SU-DHL-6 (cell line): ENCODE measurements around the gene ZNF30.

Source experiments
- H2AFZ ChIP-seq: fragments of 200-600 bp; sonication (generic); 2 replicates; pipeline ENCODE4 v1.6.1; 2014; ENCODE audit warnings: low read depth, mild to moderate bottlenecking, moderate library complexity, mixed read lengths, antibody characterized with exemption, low read length; ENCODE audit not compliant: severe bottlenecking
- H3F3A ChIP-seq: fragments of 200-600 bp; shearing (Covaris generic); 2 replicates; pipeline ENCODE4 v1.6.0; 2016; ENCODE audit warnings: antibody characterized with exemption, mild to moderate bottlenecking; ENCODE audit not compliant: insufficient read depth
- H3K27ac ChIP-seq: fragments of 200-600 bp; sonication (generic); 2 replicates; pipeline ENCODE4 v1.5.1; 2016; ENCODE audit warnings: low read depth, mild to moderate bottlenecking, low read length, moderate library complexity, mixed read lengths
- H3K27me3 ChIP-seq: fragments of 200-600 bp; sonication (generic), shearing (Covaris generic); 2 replicates; pipeline ENCODE4 v1.6.0; 2014; ENCODE audit warnings: mild to moderate bottlenecking, low read length
- H3K36me3 ChIP-seq: fragments of 200-600 bp; sonication (generic); 2 replicates; pipeline ENCODE4 v1.6.1; 2014; ENCODE audit warnings: mild to moderate bottlenecking, low read length, mixed read lengths
- H3K4me2 ChIP-seq: fragments of 300-600, 200-600 bp; shearing (Covaris generic), sonication (generic); 2 replicates; pipeline ENCODE4 v1.6.0; 2014; ENCODE audit warnings: low read length, low read depth, mild to moderate bottlenecking; ENCODE audit not compliant: poor library complexity, severe bottlenecking
- H3K4me3 ChIP-seq: fragments of 200-600 bp; sonication (generic); 2 replicates; pipeline ENCODE4 v1.5.1; 2014; ENCODE audit warnings: antibody characterized with exemption, low read length, mild to moderate bottlenecking, mixed read lengths; ENCODE audit not compliant: insufficient read depth, poor library complexity, severe bottlenecking
- H3K79me2 ChIP-seq: fragments of 200-600 bp; sonication (generic); 2 replicates; pipeline ENCODE4 v1.6.1; 2014; ENCODE audit warnings: mild to moderate bottlenecking, low read length, moderate library complexity; ENCODE audit not compliant: insufficient read depth
- H3K9ac ChIP-seq: fragments of 200-600 bp; sonication (generic); 2 replicates; pipeline ENCODE4 v1.7.0; 2014; ENCODE audit warnings: mild to moderate bottlenecking, low read length
- H3K9me2 ChIP-seq: fragments of 200-600 bp; sonication (generic); replicated peaks from 2 replicates; pipeline ENCODE4 v1.6.1; 2014; ENCODE audit warnings: low read length; ENCODE audit not compliant: insufficient read depth
- H3K9me3 ChIP-seq: fragments of 200-600 bp; sonication (generic); 2 replicates; pipeline ENCODE4 v1.6.1; 2014; ENCODE audit warnings: low read length, mixed read lengths; ENCODE audit not compliant: insufficient read depth
- H4K20me1 ChIP-seq: fragments of 200-600 bp; sonication (generic); 2 replicates; pipeline ENCODE4 v1.6.1; 2014; ENCODE audit warnings: low read depth, mild to moderate bottlenecking, antibody characterized with exemption, low read length, moderate library complexity, mixed read lengths
- EZH2phosphoT487 ChIP-seq: fragments of 200-600 bp; sonication (generic), shearing (Covaris generic); conservative IDR thresholded peaks from 2 replicates; pipeline ENCODE4 v1.6.1; 2018; ENCODE audit warnings: mild to moderate bottlenecking, antibody characterized with exemption, low read length, moderate library complexity, mixed read lengths
- TF ChIP-seq, protein P1 (sequence below): fragments of 200-600 bp; sonication (generic); IDR thresholded peaks from one replicate; pipeline ENCODE4 v1.5.1; 2017; ENCODE audit warnings: antibody characterized with exemption, mild to moderate bottlenecking, low read length, moderate library complexity; ENCODE audit not compliant: insufficient read depth, poor library complexity, severe bottlenecking

ZNF30 gene

DNA sequence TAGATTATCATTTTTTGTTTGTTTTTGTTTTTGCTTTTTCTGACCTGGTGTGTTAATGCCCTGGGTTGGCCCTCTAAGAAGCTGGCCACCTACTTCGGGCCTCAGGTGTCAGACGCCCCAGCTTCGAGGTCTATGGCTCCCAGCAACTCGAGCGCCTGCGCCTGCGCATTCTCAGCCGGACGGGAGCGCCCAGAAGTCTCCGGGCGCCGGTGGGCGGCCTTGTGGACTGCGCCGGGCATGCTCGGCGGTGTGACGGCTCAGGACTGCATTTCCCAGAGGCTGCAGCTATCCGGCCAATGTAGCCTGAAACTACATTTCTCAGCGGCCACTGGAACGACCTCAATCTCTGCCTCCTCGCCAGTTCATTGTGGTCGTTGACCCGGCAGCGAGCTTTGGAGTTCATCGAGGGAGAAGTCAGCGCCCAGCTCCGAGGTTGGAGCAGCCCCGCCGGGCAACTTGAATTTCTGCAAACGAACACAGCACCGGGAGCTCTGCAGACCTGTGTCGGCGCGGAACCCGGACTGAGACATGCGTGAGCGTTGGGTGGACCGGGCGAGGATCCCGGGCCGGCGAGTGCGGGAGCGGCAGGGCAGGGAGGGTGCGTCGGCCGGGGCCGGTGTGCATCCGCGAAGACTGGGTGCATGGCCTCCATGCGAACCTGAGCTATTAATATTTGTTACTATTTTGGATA lies at the start of gene ZNF30:
ZNF30 (plus strand) TSS at position 219 of the 691 bp plus-strand sequence. CDS start 3,045 bp downstream, outside the sequence.
- no peaks in the 10 kb centered on the region for H3F3A ChIP-seq
- H3K27ac ChIP-seq = no peak within 1 kb of the TSS
- H3K9ac ChIP-seq = peak within 1 kb of the TSS; percentile 71
- no peaks in the 10 kb centered on the region for H4K20me1 ChIP-seq
- peak within 1 kb of the TSS; percentile 63 for H3K4me3 ChIP-seq
- peak within 1 kb of the TSS; percentile 77 for H2AFZ ChIP-seq
- no peaks in the 10 kb centered on the region for H3K9me2 ChIP-seq
- no peaks in the 10 kb centered on the region for H3K36me3 ChIP-seq
- H3K4me2 ChIP-seq = peak within 1 kb of the TSS; percentile 95
- H3K27me3 ChIP-seq = no peaks in the 10 kb centered on the region
- H3K9me3 ChIP-seq = no peaks in the 10 kb centered on the region
- TF ChIP-seq, protein P1, sequence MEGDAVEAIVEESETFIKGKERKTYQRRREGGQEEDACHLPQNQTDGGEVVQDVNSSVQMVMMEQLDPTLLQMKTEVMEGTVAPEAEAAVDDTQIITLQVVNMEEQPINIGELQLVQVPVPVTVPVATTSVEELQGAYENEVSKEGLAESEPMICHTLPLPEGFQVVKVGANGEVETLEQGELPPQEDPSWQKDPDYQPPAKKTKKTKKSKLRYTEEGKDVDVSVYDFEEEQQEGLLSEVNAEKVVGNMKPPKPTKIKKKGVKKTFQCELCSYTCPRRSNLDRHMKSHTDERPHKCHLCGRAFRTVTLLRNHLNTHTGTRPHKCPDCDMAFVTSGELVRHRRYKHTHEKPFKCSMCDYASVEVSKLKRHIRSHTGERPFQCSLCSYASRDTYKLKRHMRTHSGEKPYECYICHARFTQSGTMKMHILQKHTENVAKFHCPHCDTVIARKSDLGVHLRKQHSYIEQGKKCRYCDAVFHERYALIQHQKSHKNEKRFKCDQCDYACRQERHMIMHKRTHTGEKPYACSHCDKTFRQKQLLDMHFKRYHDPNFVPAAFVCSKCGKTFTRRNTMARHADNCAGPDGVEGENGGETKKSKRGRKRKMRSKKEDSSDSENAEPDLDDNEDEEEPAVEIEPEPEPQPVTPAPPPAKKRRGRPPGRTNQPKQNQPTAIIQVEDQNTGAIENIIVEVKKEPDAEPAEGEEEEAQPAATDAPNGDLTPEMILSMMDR = no peak
- no peak for TF ChIP-seq EZH2phosphoT487
- no peaks in the 10 kb centered on the region; the same call in 1 of the 2 replicates for H3K79me2 ChIP-seq

DNA sequence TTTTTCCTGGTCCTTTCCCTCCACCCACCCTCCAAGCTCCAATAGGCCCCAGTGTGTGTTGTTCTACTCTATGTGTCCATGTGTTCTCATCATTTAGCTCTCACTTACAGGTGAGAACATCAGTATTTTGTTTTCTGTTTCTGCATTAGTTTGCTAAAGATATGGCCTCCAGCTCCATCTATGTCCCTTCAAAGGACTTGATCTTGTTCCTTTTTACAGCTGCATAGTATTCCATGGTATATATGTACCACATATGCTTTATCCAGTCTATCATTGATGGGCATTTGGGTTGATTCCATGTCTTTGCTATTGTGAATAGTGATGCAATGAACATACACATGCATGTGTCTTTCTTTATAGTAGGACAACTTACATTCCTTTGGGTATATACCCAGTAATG lies 47.1 kb upstream of the ZNF30 start:
- Histone ChIP-seq H2AFZ (no peak overlapping the region), H3F3A (no peaks in the 10 kb centered on the region), H3K27ac (no peak overlapping the region)

DNA sequence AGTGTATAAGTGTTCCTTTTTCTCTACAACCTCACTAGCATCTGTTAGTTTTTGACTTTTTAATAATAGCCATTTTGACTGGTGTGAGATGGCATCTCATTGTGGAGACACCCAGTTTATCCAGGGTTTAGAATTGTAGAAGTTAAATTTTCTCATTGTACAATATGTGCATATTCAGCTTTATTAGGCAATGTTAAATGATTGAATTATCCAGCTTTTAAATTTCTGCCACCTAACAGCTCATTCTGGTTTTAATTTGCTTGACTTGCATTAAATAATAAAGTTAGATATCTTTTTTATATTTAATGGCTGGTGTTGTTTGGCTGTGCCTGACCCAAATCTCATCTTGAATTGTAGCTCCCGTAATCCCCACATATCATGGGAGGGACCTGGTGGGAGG lies 46.7 kb upstream of the ZNF30 start:
- Histone ChIP-seq H4K20me1 (no peaks in the 10 kb centered on the region), H3K9me2 (no peaks in the 10 kb centered on the region), H3K9ac (no peak overlapping the region), H3F3A (no peaks in the 10 kb centered on the region), H2AFZ (no peak overlapping the region), H3K4me3 (no peak overlapping the region), H3K27me3 (no peaks in the 10 kb centered on the region), H3K79me2 (no peaks in the 10 kb centered on the region), H3K36me3 (no peaks in the 10 kb centered on the region), H3K27ac (no peak overlapping the region), H3K4me2 (no peak overlapping the region), H3K9me3 (no peaks in the 10 kb centered on the region)
- TF ChIP-seq, protein P1 = no peak
- TF ChIP-seq EZH2phosphoT487 = no peak

More for the DNA sequence above, 47.1 kb upstream of the ZNF30 start:
- no peak overlapping the region for H3K4me3 ChIP-seq
- no peak overlapping the region for H3K4me2 ChIP-seq
- H3K36me3 ChIP-seq = no peaks in the 10 kb centered on the region
- no peaks in the 10 kb centered on the region for H3K9me2 ChIP-seq
- TF ChIP-seq, protein P1 = no peak
- H3K9me3 ChIP-seq = no peaks in the 10 kb centered on the region
- H4K20me1 ChIP-seq = no peaks in the 10 kb centered on the region
- no peaks in the 10 kb centered on the region for H3K79me2 ChIP-seq
- H3K27me3 ChIP-seq = no peaks in the 10 kb centered on the region
- H3K9ac ChIP-seq = no peak overlapping the region
